H1 (cell line): Measurements from ENCODE around the gene JAG2. TPM values are rescaled to one million over a fixed set of nuclear protein-coding genes. Genes with fewer than 3 reads are reported as not detected.

Experiments used
- CBX5 ChIP-seq: fragments of 300-800, 300-1000 bp; sonication (generic); IDR thresholded peaks from 2 replicates; pipeline ENCODE4 v1.7.1; 2016; ENCODE audit warnings: antibody characterized with exemption, low read length, low read depth
- CHD1 ChIP-seq: IDR thresholded peaks from 2 replicates; pipeline ENCODE4 v1.6.1; 2012; ENCODE audit warnings: low read depth, low read length, improper control_type of control experiment
- polyA plus RNA-seq, 7 experiments: library from polyadenylated mRNA; depleted of rRNA in 3 of 7; stranded (reverse) in 5 of 7; unstranded in 2 of 7; fragments of >200 nt in 5 of 7; fragments of 200-250 nt in 2 of 7; gene quantifications; 1 replicate in 5 of 7; 2 replicates in 1 of 7; 4 replicates in 1 of 7; pipeline versions ENCODE4 v1.2.1 to v1.2.3, GENCODE V29; 2011 to 2013; ENCODE audit warnings: missing spikeins in 2 of 7, mixed read lengths in 2 of 7
- total RNA-seq: library from RNA; stranded (reverse); fragmentation: NEBNext Ultra II Directional; extraction: Animal tissue kit (Norgen Biotek cat#: 25700); gene quantifications from 2 replicates; pipeline ENCODE4 v1.2.1, GENCODE V29; 2021

JAG2 gene
- total and polyA plus RNA-seq, 2 of the 8 experiments (the other 6 are each of a cell fraction or from before 2014, with no cell fraction given) = 2.8 to 6.2 TPM

DNA sequence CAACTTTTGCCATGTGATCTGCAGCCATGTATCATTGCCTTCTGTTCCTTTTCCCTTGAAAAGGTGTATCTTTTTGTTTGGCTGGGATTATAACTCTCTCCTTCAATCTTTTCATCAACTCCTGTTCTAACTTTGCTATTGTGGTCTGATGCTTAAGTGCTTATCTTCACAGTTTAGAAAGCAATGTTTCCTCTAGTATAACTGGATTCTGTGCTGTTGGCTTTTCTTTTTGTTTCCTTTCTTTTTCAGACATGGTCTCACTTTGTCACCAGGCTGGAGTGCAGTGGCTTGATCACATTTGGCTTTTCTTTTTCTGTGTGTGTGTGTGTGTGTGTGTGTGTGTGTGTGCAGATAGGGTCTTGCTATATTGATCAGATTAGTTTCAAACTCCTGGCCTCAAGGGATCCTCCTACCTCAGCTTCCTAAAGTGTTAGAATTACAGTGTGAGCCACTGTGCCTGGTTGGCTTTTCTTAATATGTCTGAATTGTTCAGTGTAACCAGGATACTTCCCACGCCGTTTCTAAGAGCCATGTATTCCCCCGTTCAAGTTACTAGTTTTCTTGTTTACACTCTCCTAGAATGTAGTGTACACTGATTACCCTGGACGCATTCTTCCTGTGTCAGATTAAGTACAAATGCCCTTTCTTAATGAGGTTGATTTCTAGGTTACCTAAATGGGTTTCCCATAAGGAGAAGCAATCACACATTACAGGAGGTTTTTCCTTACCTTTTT lies 35.5 kb downstream of the JAG2 start (continued):
- TF ChIP-seq CBX5 = no peak
- TF ChIP-seq CHD1 = no peak
- TF ChIP-seq, all 59 proteins: peak for 0
